Globus pallidus (tissue), 1 donor: Measurements from ENCODE around the gene FGF12.
"Not testable (repeated sequence)": the region's sequence is repeated elsewhere in the genome, so short reads cannot be mapped to it uniquely, and the experiment has no call there.

Source experiments
- DNase-seq: peaks from one replicate; pipeline ENCODE4 v3.0.0-alpha.2; 2015; ENCODE audit warnings: low spot score

The FGF12 gene

GRCh38 chr3:192727032-192727847, at the start of gene FGF12:
FGF12 (minus strand) TSS chr3:192727541.
- peak; percentile 78 for DNase-seq

- DNase-seq = not testable (repeated sequence)
Observed at GRCh38 chr3:192774341-192774740, 47.0 kb upstream of the FGF12 start.

GRCh38 chr3:192772240-192772894, 45.0 kb upstream of the FGF12 start:
- peak; percentile 40 for DNase-seq

- DNase-seq = no peak
Observed at GRCh38 chr3:192758654-192759053, 31.3 kb upstream of the FGF12 start.

- no peak for DNase-seq
Observed at GRCh38 chr3:192751148-192751547, 23.8 kb upstream of the FGF12 start.

- no peak for DNase-seq
Observed at GRCh38 chr3:192750201-192750600, 22.9 kb upstream of the FGF12 start.

- peak; percentile 79 for DNase-seq
Observed at GRCh38 chr3:192747746-192748145, 20.4 kb upstream of the FGF12 start.

- no peak for DNase-seq
Observed at GRCh38 chr3:192747145-192747544, 19.8 kb upstream of the FGF12 start.

GRCh38 chr3:192745150-192745549, 17.8 kb upstream of the FGF12 start:
- DNase-seq = no peak

GRCh38 chr3:192744604-192745003, 17.3 kb upstream of the FGF12 start:
- DNase-seq = not testable (repeated sequence)

- no peak for DNase-seq
Observed at GRCh38 chr3:192737506-192737905, 10.2 kb upstream of the FGF12 start.

GRCh38 chr3:192731233-192731632, 3.9 kb upstream of the FGF12 start:
- no peak for DNase-seq

- no peak for DNase-seq
Observed at GRCh38 chr3:192726385-192726784, 956 bp downstream of the FGF12 start.

GRCh38 chr3:192719964-192720363, 7.4 kb downstream of the FGF12 start:
- no peak for DNase-seq

- DNase-seq = no peak
Observed at GRCh38 chr3:192718156-192718555, 9.2 kb downstream of the FGF12 start.

GRCh38 chr3:192715126-192715525, 12.2 kb downstream of the FGF12 start:
- DNase-seq = no peak

- DNase-seq = not testable (repeated sequence)
Observed at GRCh38 chr3:192711126-192711525, 16.2 kb downstream of the FGF12 start.

- no peak for DNase-seq
Observed at GRCh38 chr3:192710366-192710765, 17.0 kb downstream of the FGF12 start.

GRCh38 chr3:192706272-192706671, 21.1 kb downstream of the FGF12 start:
- no peak for DNase-seq

- no peak for DNase-seq
Observed at GRCh38 chr3:192700885-192701284, 26.5 kb downstream of the FGF12 start.

GRCh38 chr3:192696943-192697587, 30.3 kb downstream of the FGF12 start:
- no peak for DNase-seq

- no peak for DNase-seq
Observed at GRCh38 chr3:192687488-192688152, 39.7 kb downstream of the FGF12 start.
